ENCODE measurements around the gene ZNF823.

The ZNF823 gene

DNA sequence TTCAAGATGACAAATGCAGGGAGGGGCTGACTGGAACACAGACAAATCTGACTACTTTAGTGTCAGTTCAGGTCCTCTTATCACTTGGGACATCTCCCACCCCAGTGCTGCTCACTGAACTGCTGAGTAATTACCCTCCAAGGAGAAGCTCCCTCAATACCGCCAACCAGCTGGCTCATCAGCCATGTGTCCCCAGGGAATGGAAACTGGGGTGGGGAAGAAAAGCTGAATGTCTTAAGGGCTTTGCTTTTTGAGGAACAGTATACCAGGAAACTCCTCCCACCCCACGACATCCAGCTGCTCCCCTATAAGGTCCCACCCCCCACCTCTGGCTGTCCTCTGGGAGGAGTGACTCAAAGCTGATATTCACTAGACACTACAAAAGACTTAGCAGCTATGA lies 2.0 kb downstream of the ZNF823 start:
- DNase-seq, result peak; percentile 1

DNA sequence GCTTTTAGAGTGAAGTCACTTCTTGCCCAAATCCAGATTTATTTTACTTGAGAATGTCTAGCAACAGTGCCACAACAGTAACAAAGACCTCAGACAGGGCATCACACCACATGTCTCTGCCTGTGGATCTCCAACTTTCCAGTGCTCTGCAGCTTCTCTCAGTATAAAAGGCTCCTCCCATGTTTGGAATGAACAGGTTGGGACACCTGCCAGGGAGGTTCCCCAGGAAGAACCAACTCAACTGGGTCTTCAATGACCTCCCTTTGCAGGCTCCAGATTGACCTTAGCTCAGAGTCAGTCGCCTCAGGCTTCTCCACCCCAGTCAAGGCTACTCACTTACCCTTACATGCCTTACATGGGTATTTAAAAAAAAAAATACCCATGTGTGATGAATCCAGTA lies 3.4 kb downstream of the ZNF823 start:
- no peak for DNase-seq

DNA sequence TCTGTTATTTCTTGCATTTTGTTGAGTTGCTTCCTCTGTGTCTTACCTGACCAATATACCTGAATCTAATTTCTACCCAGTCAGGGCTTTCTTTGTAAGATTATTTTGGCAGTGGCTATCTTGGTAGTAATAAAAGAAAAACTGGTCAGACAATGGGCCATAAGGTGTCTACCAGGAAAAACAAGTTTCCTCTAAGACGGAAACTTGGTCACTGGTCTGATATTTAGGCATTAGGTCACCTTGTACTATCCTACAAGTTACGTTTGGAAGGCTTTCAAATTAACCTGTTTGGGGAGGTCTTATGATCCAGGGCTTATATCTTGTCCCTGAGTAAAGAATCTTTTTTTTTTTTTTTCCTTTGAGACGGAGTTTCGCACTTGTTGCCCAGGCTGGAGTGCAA lies 9.2 kb downstream of the ZNF823 start:
- DNase-seq, result no peak

DNA sequence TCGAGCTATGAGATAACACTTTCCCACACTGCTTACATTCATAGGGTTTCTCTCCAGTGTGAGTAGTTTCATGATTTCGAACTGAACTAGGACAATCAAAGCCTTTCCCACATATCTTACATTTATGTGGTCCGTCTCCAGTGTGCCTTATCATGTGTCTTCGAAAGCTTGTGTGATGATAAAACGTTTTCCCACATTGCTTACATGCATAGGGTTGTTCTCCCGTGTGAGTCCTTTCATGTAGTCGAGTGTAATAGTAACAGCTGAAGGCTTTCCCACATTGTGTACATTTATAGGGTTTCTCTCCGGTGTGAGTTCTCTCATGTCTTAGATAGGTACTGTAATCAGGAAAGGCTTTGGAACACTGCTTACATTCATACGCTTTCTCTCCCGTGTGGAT lies 16.3 kb downstream of the ZNF823 start:
- no peak for DNase-seq

DNA sequence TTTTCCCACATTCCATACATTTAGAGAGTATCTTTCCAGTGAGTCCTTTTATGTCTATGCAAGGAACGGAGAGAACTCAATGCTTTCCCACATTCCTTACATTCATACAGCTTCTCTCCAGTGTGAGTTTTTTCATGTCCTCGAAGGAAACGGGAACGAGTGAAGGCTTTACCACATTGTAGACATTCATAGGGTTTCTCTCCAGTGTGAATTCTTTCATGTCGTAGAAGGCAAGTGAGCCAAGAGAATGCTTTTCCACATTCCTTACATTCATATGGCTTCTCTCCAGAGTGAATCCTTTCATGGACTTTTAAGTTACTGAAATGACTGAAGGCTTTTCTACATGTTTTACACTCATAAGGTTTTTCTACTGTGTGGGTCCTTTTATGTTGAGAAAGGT lies 17.1 kb downstream of the ZNF823 start:
- no peak for DNase-seq

DNA sequence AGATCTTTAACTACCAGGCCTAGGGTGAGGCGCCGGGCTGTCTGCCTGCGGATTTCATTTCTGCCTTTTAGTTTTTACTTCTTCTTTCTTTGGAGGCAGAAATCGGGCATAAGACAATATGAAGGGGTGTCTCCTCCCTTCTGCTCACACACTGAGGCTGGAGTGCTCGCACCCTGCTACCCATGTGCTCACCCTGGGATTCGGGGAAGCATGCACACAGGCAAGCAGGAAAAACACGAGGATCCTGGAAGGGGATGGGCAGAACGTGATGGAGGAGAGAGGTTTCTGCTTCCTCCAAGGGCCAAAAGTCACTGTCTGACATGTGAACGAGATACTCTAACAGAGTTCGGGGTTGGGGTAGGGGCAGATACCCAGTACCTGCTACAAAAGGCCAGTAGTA lies 28.4 kb downstream of the ZNF823 start:
- DNase-seq, result no peak

DNA sequence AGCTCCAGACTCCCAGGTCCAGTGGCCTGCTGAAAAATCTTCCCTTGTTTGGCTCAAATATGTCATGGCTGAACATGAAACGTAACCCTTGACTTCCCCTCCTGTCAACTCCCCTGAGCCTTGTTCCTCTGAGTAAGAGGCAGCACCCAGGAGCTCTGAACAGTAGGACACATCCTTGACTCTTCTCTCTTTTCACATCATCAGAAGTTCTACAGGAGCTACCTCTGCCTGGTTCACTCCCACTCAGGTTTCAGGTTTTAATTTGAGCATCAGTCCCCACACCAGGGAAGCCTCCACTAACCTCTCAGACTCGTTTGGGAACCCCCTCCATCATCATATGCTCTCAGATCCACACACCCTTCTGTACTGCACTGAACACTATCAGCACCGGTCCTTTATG lies 30.3 kb downstream of the ZNF823 start:
- DNase-seq, result no peak

DNA sequence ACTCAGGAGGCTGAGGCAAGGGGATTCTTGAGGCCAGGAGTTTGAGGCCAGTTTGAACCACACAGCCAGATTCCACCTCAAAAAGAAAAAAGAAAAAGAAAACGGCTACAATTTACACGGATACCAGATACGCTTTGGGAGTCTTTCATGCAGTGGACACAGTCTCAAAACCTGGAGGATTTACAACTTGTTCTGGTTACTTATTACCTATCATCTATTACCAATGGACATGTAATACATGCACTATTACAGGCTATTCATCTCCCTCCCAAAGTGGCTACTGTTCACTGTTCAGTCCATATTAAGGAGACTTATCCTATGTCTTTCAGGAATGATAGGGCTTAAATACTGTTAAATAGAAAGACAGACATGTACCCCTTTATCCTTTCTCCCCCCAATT lies 33.3 kb downstream of the ZNF823 start:
- no peak for DNase-seq

DNA sequence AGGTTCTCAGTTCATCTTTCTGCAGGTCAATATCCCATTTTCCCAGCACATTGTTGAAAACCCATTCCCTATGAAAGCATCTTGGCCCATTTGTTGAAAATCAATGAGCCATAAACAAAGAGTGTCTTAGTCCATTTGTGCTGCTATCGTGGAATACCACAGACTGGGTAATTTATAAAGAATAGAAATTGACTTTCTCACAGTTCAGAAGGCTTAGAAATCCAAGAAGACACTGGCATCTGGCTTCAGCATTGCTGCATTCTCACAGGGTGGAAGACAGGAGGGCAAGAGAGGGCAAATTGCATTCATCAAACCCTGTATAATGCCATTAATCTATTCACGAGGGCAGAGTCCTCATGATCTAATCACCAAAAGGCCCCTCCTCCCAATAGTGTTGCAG lies 34.1 kb downstream of the ZNF823 start:
- no peak for DNase-seq

DNA sequence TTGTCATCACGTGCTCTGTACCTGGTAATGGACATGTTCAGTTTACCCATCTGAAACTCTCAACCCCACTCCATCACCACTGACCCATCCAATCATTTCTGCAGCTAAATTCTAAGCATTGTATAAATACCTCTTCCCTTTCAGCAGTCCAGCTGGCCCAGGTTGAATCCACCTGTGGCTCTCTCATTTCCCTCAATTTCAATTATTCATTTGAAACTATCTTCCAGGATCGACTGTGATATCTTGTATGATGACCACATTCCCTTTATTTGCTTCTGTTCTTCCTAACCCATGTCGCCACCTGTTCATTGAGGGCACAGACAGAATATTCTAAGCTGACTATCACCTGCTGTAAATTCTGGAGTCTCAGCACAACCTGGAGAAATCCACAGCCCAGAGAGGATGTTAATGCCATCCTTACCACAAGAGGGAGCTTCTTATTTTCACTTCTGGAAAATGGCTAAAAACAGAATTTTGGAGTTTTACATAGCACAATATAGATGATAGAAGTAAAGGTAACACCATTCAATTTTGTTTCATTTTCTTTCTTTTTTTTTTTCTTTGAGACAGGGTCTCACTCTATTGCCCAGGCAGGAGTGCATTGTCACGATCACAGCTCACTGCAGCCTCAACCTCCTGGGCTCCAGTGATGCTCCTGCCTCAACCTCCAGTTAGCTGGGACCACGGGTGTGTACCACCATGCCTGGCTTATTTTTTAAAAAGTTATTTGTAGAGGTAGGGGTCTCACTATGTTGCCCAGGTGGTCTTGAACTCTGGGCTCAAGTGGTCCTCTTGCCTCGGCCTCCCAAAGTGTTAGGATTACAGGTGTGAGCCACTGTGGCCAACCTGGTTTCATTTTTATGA lies 38.6 kb downstream of the ZNF823 start:
- no peak for DNase-seq

DNA sequence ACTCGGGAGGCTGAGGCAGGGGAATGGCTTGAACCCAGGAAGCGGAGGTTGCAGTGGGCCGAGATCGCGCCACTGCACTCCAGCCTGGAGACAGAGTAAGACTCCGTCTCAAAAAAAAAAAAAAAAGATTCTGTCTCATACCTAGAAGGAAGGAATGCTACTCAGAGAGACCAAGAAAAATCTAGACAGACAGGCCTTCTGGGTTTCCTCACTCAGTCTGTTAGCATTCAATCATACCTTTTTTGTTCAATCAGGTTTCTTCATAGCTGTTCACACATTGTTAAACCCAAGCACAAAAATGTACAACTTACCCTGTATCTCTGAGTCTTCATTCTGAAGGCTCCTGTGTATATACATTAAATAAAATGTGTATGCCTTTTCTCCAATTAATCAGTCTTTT lies 40.5 kb downstream of the ZNF823 start:
- DNase-seq, result no peak

DNA sequence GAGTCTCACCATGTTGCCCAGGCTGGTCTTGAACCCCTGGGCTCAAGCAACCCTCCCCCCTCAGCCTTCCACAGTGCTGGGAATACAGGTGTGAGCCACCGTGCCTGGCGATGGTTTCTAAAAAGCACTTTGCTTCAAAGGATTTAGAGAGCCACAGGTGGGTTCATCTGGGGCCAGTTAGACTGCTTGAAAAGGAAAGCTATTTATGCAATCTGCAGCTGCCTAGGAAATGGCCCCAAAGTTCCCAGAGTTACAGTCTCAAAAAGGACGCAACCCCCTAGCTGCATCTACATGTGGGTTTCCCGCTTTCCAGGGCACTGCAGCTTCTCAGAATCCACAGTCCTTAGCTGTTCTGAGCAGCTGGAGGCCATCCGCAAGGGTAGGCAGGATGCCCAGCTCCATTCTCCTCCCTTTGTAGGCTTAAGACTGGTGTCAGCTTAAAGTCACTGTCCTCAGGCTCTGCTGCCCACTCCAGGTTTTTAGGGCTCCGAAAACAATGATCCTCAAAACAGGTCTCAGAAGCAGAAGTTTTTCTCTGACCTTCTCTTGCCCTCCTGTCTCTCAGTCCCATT lies 41.4 kb downstream of the ZNF823 start:
- no peak for DNase-seq

DNA sequence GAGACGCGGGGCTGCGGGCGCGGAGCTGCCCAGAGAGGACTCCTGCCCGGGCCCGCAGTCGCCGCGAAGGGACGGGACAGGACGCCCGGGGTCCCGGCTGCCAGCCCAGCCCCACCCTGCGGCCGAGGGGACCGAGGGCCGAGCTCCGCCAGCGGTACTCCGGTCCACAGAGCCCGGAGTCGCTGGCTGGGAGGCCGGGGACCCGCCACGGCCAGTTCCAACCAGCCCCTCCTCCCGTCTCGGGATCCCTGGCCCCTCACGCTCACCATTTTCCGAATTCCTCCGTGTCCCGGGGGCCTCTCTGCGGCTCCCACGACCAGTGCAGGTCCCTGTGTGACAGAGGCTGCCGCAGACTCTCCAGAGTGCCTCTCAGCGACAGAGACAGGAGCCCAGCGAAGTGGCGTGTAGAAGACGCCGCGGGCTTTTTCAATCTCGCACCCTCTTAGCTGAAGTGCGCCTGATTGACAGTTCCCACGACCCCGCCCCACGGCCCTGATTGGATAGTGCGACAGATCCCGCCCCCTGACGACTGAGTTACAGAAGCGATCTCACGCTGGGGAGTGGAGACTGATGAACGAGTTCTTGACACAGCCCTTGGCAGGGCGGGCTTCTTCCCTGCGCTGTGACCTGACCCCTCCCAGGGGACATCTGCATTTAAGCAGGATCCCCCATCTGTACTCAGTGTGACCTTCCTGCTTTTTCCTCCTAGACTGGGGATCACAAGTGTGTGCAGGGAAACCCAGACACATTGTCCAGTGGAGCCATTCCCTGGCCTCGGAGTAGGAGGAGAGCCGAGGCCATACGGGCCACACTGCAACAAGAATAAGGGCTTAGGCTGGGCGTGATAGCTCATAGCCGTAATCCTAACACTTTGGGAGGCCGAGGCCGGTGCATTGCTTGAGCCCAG lies 44.0 kb downstream of the ZNF823 start:
- peak; percentile 83 for DNase-seq

DNA sequence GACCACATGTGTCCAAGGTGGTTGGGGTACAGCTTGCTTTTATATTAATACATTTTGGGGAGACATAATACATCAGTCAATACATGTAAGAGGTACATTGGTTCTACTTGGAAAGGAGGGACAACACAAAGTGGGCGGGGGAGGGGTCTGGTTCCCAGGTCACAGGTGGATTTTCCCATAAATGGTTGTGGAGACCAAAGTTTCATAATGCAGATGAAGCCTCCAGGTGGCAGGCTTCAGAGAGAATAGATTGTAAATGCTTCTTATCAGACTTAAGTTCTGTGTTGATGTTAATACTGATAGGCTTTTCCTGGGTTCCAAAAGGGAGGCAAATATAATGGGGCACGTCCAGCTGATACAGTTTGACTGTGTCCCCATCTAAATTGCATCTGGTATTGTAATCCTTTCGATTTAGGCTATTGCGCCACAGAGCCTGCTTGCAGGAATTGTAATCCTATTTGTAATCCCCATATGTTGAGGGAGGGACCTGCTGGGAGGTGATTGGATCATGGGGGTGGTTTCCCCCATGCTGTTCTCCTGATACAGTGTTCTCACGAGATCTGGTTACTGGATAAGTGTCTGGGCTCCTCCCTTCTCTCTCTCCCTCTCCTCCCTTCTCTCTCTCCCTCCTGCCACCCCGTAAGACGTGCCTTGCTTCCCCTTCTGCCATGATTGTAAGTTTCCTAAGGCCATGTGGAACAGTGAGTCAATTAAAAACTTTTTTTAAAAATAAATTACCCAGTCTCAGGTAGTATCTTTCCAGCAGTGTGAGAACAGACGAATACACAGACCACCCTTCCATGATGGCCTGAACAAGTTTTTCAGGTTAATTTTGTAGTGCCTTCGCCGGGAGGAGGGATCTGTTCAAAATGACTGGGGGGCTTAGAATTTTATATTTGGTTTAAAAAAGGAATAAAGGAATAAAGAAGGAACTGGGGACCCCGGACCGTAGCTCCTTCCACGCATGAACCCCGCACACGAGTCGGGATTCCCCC lies 44.9 kb downstream of the ZNF823 start:
- no peak for DNase-seq

DNA sequence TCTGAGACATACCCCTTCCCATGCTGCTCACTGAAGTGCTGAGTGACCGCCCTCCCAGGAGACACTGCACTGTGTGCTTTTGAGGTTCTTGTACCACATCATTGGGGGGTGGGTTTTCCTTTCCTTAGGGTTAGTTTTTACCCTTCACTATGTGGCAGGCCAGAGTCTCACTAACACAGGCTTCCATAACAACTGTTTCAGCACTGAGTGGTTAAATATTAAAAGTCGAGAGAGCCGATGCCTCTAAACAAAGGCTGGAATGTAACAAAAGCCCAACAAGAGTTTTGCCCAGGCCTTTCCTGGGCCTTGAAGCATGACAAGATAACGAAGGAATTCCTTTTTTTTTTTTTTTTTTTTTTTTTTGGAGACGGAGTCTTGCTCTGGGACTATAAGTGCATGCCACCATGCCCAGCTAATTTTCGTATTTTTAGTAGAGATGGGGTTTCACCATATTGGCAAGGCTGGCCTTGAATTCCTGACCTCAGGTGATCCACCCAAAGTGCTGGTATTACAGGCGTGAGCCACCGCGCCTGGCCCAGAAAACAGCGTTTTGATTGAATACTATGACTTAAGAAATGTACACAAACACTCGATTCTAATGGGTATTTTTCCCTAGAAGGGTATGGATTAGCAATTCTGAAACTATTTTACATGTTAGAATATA lies 46.5 kb downstream of the ZNF823 start:
- no peak for DNase-seq

DNA sequence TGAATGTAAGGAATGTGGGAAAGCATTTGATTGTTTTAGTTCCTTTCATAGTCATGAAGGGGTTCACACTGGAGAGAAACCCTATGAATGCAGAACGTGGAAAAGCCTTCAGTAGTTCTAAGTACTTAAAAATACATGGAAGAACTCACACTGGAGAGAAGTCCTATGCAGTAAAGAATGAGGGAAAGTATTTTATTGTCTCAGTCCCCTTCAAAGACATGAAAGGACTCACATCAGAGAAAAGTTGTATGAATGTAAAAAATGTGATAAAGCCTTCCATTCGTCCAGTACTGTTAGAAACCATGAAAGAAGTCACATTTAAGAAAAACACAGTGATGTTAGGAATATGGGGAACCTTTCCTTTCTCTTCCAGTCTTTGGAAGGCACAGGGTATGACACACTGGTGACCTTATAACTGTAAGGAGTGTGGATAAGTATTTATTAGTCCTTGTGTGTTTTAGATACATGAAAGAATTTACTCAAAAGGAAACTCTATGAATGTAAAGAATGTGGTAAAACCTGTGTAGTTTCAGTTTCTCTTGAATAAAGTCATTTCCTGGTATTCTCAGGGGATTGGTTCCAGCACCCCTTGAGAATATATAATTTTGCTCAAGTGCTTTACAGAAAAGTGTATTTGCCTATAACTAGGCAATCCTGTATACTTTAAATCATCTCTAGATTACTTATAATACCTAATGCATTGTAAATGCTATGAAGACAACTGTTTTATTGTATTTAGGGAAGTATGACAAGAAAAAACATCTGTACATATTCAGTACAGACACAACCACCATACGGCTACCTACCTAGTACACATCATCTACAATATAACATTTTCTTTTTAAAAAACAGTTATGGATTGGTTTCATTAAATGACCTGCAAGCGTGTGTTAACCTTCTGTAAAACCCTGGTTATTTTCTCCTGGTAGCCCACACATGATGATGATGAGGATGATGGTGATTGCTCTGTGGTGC lies 52.8 kb downstream of the ZNF823 start:
- no peak for DNase-seq

DNA sequence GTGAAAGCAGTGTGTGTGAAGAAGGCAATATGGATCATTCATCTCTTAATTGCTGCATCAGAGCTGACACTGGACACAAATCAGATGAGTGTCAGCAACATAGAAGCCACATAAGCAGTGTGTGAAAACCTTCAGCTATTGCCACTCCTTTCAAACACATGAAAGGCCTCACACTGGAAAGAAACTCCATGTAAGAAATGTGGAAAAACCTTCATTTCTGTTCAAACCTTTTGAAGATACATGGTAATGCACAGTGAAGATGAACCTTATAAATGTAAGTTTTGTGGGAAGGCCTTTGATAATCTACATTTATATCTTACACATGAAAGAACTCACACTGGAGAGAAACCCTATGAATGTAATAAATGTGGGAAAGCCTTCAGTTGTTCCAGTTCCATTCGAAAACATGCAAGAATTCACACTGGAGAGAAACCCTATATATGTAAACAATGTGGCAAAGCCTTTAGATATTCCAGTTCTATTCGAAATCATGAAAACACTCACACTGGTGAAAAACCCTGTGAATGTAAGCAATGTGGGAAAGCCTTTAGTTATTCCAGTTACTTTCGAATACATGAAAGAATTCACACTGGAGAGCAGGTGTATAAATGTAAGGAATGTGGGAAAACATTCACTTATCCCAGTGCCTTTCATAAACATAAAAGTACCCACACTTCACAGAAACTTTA lies 53.6 kb downstream of the ZNF823 start:
- DNase-seq, result no peak

DNA sequence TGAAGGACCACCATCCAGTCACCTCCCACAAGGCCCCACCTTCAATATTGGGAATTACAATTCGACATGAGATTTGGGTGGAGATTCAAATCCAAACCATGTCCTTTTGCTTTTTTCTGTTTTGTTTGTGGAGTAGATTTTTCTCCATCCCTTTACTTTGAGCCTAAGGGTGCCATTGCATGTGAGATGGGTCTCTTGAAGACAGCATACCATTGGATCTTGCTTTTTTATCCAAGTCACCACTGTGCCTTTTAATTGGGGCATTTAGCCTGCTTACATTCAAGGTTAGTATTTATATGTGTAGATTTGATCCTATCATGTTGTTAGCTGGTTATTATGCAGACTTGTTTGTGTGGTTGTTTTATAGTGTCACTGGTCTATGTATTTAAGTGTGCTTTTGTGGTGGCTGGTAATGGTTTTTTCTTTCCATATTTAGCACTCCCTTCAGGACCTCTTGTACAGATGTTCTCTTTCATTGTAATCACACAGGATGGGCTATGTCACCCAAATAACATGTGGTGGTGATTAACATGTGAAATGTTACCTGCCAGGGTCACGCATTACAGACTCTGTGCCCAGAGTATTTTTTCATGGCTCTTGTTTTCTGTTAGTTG lies 58.0 kb downstream of the ZNF823 start:
- DNase-seq, result no peak

DNA sequence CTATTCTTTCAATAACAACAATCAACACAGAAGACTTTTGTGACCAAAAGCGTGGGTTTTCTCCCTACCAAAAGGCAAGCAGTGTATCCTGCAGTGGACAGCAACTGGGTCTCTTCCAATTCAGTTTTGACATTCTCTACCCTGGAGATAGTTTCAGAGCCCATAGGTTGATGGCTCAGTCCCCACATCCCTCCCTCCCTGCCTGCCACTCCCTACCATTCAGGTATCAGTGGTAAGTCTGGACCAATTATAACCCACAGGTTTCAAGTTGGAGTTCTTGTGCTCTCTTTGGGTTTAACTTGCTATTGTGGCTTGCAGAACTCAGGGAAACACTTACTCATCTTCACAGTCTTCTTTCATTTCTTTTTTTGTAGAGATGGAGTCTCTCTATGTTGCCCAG lies 60.2 kb downstream of the ZNF823 start:
- no peak for DNase-seq
